H1 (cell line): ENCODE measurements around the gene TAF10. TPM values are rescaled to one million over a fixed set of nuclear protein-coding genes. Genes with fewer than 3 reads are reported as not detected.

Source experiments
- BRCA1 ChIP-seq: IDR thresholded peaks from 2 replicates; pipeline ENCODE4 v1.6.1; 2012; ENCODE audit warnings: low read depth, low read length, improper control_type of control experiment
- EGR1 ChIP-seq: IDR thresholded peaks from 2 replicates; pipeline ENCODE4 v1.6.1; 2011; ENCODE audit warnings: low read depth, low read length, borderline replicate concordance
- EZH2 ChIP-seq: fragments of 200-600 bp; sonication (generic); IDR thresholded peaks from 2 replicates; pipeline ENCODE4 v1.7.1; 2012; ENCODE audit warnings: low read depth, mild to moderate bottlenecking, moderate library complexity, low read length, inconsistent platforms; ENCODE audit not compliant: severe bottlenecking
- GABPA ChIP-seq: IDR thresholded peaks from 2 replicates; pipeline ENCODE4 v1.6.1; 2011; ENCODE audit warnings: mild to moderate bottlenecking, low read length, moderate library complexity, borderline replicate concordance; ENCODE audit not compliant: insufficient read depth
- GTF2F1 ChIP-seq: IDR thresholded peaks from 2 replicates; pipeline ENCODE4 v1.6.1; 2012; ENCODE audit warnings: low read depth, low read length, improper control_type of control experiment, borderline replicate concordance
- KDM5A ChIP-seq: fragments of 200-600 bp; IDR thresholded peaks from 2 replicates; pipeline ENCODE4 v1.7.1; 2012; ENCODE audit warnings: mild to moderate bottlenecking, low read length, inconsistent platforms, mixed read lengths
- MAX ChIP-seq: IDR thresholded peaks from 2 replicates; pipeline ENCODE4 v1.6.1; 2012; ENCODE audit warnings: inconsistent platforms
- NRF1 ChIP-seq: IDR thresholded peaks from 2 replicates; pipeline ENCODE4 v1.6.1; 2011; ENCODE audit warnings: mild to moderate bottlenecking, low read depth, low read length, improper control_type of control experiment
- RAD21 ChIP-seq, 2 experiments: IDR thresholded peaks in 1 of 2; conservative IDR thresholded peaks in 1 of 2; 2 replicates each; pipeline ENCODE4 v1.6.1; 2011; ENCODE audit warnings: low read depth in 2 of 2, low read length in 2 of 2, improper control_type of control experiment in 1 of 2, inconsistent platforms in 1 of 2, mild to moderate bottlenecking in 1 of 2, moderate library complexity in 1 of 2
- RNF2 ChIP-seq: fragments of 200-900, 300-1000 bp; sonication (generic); IDR thresholded peaks from 2 replicates; pipeline ENCODE4 v1.7.1; 2016; ENCODE audit warnings: borderline replicate concordance, low read depth, mild to moderate bottlenecking, antibody characterized with exemption, low read length; ENCODE audit not compliant: poor library complexity, severe bottlenecking; ENCODE audit errors: missing control alignments
- SIN3A ChIP-seq, 2 experiments: IDR thresholded peaks in 1 of 2; conservative IDR thresholded peaks in 1 of 2; 2 replicates each; pipeline ENCODE4 v1.6.1; 2011 to 2012; ENCODE audit warnings: low read length in 2 of 2, improper control_type of control experiment in 1 of 2, low read depth in 1 of 2, mild to moderate bottlenecking in 1 of 2
- SUZ12 ChIP-seq: fragments of 200-600 bp; sonication (generic); IDR thresholded peaks from 2 replicates; pipeline ENCODE4 v1.6.1; 2012; ENCODE audit warnings: mild to moderate bottlenecking, inconsistent platforms, low read length, moderate library complexity, mixed read lengths
- TCF12 ChIP-seq: IDR thresholded peaks from 2 replicates; pipeline ENCODE4 v1.6.1; 2011; ENCODE audit warnings: low read depth, mild to moderate bottlenecking, low read length
- YY1 ChIP-seq: IDR thresholded peaks from 2 replicates; pipeline ENCODE4 v1.6.1; 2011; ENCODE audit warnings: low read depth, mild to moderate bottlenecking, low read length
- polyA plus RNA-seq, 7 experiments: library from polyadenylated mRNA; depleted of rRNA in 3 of 7; stranded (reverse) in 5 of 7; unstranded in 2 of 7; fragments of >200 nt in 5 of 7; fragments of 200-250 nt in 2 of 7; gene quantifications; 1 replicate in 5 of 7; 2 replicates in 1 of 7; 4 replicates in 1 of 7; pipeline versions ENCODE4 v1.2.1 to v1.2.3, GENCODE V29; 2011 to 2013; ENCODE audit warnings: missing spikeins in 2 of 7, mixed read lengths in 2 of 7
- total RNA-seq: library from RNA; stranded (reverse); fragmentation: NEBNext Ultra II Directional; extraction: Animal tissue kit (Norgen Biotek cat#: 25700); gene quantifications from 2 replicates; pipeline ENCODE4 v1.2.1, GENCODE V29; 2021

TAF10 gene
- total and polyA plus RNA-seq, 2 of the 8 experiments (the other 6 are each of a cell fraction or from before 2014, with no cell fraction given), result 128 to 213 TPM

- peak; percentile 70 for TF ChIP-seq SUZ12
- peak; percentile 25; the same call in 1 of the 2 replicates for TF ChIP-seq GTF2F1
- TF ChIP-seq SIN3A (conservative IDR thresholded peaks at IDR 0.05 in 1 of 2, IDR thresholded peaks at IDR 0.05 in 1 of 2; ENCODE audit: low read depth in 1 of 2, low read length in 2 of 2), result peak in 1 of 2 experiments; percentile 66; a peak in 2 of 4 replicates
- no peak for TF ChIP-seq BRCA1
- TF ChIP-seq MAX, result peak; percentile 98
- TF ChIP-seq KDM5A, result no peak
- TF ChIP-seq EGR1, result no peak
- TF ChIP-seq RNF2, result peak; percentile 48
- peak; percentile 62 for TF ChIP-seq EZH2
- no peak for TF ChIP-seq TCF12
- TF ChIP-seq RAD21 (IDR thresholded peaks at IDR 0.05 in 1 of 2, conservative IDR thresholded peaks at IDR 0.05 in 1 of 2; ENCODE audit: low read depth in 2 of 2, low read length in 2 of 2), result peak in 1 of 2 experiments; percentile 1; a peak in 1 of 4 replicates
- TF ChIP-seq GABPA, result no peak; the same call in 1 of the 2 replicates
- TF ChIP-seq YY1, result no peak
- TF ChIP-seq NRF1, result peak; percentile 41; the same call in 1 of the 2 replicates
Measured at GRCh38 chr11:6629892-6630631, 18.0 kb upstream of the TAF10 start (continued).
